Fibroblast of skin of left biceps (primary cell): ENCODE measurements around the gene AXDND1.

Experiments used
- DNase-seq, 2 experiments: peaks; one replicate each; pipeline ENCODE4 v3.0.0-alpha.2; 2013; ENCODE audit warnings: low read depth in 2 of 2

Gene AXDND1, protein sequence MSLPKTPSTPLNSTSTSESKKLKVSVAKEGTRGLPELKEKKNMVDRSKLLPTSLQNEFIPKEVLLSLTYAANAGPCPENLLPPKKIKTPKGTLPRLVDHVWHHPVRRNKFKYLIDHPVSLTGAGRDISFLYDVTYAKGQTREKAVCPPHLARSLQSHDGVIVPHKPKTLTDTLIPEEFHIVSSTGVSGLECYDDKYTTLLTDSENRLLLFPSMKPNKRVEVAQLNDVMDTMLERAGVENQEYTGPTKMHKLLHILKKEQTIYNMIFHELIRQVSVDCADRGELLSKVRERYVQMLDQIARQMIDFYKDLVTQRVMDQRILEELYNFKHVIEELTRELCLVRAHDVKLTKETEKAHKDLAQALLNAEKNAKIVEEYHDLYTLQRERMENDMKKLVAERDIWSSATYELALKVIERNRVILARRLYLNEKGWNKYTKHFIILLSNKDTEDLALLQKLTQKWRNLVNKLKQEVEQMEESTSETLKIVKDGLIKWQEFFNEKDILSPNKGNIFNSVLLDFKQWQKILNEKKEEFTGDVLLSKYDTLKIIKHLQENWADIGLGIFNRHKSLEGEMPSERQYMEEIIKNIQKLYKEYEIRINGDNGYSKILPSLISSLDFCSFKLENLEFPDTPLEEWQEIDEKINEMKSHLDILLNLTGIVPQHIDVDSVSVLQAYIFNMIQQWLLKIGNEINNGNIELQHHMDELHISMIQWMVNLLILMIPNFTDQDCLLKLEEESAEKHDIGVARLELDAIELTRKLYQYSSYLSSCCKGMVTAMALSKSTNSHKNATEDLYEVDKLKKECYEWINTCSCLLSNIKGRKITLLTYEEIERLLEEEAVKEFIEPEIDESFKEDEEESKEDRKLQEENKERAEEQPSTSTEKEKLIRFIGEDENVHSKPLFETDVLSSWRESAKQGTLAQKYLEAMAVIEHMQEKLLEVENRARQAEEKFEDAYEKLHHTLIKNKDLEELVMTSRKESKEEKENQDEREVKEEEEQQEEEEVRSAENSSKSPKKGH

DNA sequence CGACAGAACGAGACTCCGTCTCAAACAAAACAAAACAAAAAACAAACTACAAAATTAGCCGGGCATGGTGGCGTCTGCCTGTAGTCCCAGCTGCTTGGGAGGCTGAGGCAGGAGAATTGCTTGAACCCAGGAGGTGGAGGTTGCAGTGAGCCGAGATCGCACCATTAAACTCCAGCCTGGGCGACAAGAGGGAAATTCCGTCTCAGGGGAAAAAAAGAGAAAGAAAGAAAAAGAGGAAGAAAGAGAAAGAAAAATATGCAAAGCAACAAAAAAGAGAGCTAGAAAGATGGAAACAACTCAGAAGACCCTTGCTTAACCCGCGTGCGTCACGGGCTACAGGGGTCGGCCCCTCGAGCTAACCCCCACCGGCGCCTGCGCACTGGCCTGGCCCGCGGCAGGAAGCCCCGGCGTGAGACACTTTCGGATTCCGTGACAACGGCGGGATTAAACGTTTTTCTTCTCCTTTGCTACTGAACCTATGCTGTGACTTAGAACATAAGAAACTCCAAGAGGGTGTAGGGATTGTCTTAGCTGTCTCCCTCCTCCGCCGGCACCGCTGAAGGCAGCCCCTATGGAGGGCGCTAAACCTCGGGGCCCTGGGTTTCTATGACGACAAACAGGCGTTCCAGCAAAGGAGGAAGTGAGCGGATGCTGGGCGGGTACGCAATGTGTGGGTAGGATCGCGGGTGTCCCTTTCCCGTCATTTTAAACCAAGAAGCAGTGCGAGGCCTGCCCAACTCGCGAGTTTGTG lies at the start of gene AXDND1:
TSS of gene AXDND1 (plus strand) at position 630 of the 751 bp plus-strand sequence. CDS start 539 bp downstream, outside the sequence.
- DNase-seq, result peak; percentile 60 to 61

DNA sequence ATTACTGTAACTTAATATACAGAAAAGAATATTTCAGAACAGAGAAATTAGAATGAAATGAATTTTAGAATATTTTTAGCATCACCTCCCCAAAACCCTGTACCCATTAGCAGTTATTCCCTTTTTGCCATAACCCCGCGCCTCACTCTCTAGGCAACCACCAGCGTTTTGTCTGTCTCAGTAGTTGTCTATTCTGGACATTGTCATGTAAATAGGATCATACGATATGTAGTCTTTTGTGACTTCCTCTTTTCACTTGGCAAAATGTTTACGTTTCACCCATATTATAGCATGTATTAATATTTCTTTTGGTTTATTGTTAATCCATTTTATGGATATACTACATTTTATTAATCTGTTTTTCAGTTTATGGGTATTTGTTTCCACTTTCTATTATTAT lies 47.3 kb upstream of the AXDND1 start:
- no peak for DNase-seq

DNA sequence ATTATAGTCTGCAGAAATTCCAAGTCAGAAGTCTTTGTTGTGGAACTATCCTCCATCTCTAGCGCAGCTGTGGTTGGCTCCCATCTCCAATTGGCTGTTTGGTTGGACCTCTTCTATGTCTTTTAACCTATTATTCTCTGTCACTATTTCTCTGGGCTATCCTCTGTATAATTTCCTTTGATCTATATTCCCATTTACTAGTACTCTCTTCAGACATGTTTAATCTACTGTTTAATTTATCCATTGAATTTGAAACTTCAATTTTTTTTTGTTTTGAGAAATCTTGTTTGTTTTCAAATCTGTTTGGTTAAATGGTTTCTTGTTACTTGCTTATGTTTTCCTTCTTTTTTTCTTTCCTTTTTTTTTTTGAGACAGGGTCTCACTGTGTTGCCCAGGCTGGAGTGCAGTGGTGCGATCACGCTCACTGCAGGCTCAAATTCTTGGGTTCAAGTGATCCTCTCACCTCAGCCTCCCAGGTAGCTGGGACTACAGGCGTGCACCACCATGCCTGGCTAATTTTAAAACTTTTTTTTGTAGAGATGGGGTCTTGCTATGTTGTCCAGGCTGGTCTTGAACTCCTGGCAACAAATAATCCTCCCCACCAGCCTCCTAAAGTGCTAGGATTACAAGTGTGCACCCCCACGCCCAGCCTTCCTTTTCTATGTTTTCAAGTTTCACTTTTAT lies 44.1 kb upstream of the AXDND1 start:
- no peak for DNase-seq

DNA sequence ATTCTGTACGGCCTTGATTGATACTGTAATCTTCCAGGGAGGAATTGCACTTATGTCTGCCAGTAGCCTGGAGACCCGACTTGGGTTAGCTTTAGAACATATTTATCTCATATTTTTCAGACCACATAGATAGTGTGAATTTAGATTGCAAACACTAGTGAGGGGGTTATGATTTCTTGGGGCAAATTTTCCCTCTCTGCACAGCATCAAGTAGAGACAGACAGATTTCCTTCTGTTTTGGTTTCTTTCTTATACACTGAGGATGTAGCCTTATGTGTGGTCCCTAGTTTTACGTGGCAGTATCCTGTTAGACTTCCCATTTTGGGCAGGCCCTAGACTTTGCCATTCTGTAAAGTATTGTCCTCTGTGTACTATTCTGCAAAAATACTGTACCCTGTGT lies 43.2 kb upstream of the AXDND1 start:
- DNase-seq, result no peak

DNA sequence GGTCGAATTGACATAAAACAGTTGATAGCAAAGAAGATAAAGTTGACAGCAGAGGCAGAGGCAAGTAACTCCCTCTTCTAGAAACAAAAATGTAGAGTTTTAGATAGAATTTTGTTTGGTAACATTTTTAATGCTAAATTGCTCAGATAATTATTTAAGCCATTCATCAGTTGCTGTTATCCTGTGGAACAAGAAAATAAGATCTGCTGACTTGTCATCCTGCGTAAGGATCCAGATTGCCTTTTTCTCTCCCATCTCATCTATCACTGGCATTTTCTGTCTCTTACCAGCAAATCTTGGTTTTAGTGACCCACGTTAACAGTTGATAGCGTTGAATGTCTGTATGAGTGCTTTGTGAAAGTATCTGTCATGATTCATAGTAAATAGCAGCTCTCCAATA lies 42.3 kb upstream of the AXDND1 start:
- DNase-seq, result no peak

DNA sequence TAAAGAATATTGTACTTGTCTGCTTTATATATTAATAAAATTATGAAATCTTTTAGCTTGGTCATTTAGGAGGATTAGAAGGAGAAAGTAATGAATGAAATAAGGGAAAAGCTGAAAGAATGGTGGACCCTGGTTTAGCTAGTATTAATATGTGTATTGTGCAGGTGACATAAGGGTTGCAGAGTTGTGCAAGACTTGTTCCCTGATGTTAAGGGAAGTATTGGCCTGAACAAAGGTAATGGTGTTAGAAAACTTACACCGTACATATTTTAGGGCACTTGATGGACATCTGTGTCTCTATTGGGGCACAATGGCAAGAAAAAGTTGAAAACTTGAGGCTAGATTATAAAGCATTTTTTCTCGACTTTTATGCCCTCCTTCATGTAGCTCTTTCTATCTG lies 39.9 kb upstream of the AXDND1 start:
- DNase-seq, result no peak

DNA sequence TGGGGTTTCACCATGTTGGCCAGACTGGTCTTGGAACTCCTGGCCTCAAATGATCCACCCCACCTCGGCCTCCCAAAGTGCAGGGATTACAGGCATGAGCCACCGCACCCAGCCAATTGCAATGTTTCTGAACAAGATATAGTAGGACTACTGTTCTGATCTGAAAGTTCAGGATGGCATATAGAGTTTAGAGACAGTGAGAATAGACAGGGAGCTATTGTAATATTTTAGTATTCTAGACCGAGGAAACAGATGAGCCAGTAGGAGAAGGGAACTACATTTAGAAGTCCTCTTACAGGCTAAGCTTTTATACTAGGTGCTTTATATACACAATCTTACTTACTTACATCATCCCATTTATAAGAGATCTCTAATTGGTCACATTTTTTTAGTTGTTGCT lies 39.0 kb upstream of the AXDND1 start:
- no peak for DNase-seq

DNA sequence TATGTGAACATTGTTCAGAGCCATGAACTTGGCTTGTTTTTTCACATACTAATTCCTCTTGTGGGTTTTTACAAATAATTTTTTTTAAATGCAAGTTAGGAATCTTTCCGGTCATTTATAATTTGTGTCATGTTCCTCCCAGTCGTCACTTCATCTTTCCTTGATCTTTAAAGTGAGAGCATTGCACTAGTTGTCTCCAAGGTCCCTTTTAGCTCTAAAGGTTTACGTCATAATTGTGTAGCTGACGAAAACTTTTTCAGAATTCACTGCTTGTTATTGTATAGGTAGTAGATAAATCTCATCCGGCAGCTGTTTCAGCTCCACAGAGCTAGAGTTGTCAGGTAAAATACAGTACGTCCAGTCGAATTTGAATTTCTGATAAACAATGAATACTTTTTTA lies 38.6 kb upstream of the AXDND1 start:
- DNase-seq, result no peak

DNA sequence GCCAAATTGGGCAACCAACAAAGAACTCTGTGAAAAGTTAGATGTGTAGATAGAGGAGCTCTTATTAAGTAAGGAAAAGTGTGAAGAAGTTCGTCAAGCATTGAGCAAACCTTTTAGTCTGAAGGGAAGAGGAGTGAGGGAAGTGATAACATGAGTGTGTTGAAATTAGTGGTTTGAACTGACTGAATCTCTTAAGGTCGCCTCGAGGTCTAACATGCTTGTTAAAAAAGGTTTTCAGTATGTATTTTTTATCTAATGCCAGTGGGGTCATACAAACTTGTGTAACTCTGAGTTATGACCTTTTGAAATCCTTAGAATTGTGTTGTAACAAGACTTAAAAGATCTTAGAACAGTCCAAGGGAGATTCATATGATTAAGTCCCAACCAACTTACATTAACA lies 38.1 kb upstream of the AXDND1 start:
- no peak for DNase-seq

DNA sequence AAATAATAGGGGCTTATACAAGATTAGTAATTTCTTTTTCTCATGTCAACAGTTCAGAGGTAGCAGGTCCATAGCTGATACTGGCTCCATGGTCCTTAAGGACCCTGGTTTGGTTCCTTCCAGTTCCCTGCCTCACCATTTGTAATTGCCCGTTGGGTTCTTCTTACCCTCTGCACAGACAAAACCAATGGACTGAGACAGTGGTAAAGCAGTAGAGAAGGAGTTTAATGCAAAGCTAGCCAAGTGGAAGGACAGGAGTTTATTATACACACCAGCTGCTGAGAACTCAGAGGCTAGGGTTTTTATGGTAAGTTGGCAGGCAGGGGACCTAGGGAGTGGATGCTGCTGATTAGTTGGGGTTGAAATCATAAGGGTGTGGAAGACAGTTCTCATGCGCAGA lies 35.9 kb upstream of the AXDND1 start:
- no peak for DNase-seq

DNA sequence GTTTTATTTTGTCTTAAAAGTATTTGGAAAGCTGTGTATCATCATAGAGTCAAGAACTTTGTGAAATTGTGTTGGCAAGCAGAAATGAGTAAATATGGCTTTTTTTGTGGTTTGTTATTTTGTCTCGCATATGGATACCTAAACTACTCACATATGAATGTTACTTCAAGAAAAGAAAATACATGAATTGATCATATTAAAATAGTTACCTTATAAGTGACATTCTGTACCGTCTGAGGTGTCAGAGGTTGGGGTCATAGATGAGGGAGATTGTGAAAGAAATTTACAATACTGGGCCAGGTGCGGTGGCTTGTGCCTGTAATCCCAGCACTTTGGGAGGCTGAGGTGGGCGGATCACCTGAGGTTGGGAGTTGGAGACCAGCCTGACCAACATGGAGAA lies 31.3 kb upstream of the AXDND1 start:
- no peak for DNase-seq

DNA sequence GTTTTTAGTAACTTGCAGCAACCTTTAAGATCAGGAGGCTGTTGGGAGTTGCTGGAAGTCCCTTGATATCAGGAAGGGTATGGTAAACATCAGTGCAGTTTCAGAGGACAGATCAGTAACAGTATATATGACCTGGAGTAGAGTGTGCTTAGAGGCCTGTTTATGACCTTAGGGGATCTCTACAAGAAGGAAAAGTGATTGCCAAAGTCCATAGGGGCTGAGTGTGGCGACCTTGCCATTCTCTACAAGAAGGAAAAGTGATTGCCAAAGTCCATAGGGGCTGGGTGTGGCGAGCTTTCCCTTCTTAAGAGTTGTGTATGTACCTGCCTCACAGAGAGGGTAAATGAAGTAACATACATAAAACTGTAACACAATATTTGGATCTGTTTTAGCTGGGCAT lies 28.5 kb upstream of the AXDND1 start:
- no peak for DNase-seq

DNA sequence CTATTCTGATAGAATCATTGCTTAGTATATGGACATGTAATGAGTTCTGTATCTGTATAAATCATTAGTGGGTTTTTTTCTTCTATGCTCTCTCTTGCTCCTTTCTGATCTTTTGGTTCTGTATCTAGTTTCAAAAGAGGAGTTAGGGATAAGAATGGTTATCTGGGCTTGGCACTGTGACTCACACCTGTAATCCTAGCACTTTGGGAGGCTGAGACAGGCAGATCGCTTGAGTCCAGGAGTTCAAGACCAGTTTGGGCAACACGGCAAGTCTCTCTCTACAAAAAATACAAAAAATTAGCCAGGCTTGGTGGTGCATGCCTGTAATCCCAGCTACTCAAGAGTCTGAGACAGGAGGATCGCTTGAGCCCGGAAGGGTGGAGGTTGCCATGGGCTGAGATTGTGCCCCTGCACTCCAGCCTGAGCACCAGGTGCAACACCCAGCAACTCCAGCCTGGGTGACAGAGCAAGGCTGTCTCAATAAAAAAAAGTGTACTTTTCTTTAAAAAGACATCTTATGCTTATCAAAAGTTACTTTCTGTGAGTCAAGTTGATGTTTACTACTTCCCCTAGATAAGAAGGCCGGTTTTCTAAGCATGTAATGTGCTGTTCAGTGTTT lies 27.7 kb upstream of the AXDND1 start:
- no peak for DNase-seq

DNA sequence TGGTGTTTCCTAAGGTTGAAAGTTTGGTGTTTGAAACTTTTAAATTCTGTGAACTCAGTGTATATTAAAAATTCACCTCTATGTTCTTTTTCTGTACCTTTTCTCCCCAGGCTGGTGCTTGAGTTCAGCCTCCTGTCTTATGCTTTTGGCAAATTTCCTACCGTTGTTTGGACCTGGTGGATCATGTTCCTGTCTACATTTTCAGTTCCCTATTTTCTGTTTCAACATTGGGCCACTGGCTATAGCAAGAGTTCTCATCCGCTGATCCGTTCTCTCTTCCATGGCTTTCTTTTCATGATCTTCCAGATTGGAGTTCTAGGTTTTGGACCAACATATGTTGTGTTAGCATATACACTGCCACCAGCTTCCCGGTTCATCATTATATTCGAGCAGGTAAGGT lies 24.9 kb upstream of the AXDND1 start:
- no peak for DNase-seq

DNA sequence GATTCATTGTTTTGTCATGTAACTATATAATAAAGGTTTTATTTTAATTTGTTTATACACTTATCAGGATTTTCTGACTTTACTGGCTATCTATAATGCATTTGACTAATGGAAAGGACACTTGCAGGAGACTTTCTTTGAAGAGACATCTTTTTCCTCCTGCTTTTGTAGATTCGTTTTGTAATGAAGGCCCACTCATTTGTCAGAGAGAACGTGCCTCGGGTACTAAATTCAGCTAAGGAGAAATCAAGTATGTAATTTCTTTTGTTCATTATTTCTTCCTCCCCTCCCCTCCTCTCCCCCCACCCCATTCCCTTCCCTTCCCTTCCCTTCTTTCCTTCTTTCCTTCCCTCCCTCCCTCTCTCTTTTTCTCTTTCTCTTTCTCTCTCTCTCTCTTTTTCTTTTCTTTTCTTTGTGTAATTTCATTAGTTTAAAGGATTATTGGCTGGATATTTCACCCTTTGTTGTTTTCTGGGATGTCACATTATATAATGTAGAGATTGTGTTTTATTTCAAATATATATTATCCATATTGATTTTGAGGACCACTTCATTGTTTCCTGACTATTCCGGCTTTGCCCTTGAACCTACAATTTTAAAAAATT lies 23.7 kb upstream of the AXDND1 start:
- no peak for DNase-seq

DNA sequence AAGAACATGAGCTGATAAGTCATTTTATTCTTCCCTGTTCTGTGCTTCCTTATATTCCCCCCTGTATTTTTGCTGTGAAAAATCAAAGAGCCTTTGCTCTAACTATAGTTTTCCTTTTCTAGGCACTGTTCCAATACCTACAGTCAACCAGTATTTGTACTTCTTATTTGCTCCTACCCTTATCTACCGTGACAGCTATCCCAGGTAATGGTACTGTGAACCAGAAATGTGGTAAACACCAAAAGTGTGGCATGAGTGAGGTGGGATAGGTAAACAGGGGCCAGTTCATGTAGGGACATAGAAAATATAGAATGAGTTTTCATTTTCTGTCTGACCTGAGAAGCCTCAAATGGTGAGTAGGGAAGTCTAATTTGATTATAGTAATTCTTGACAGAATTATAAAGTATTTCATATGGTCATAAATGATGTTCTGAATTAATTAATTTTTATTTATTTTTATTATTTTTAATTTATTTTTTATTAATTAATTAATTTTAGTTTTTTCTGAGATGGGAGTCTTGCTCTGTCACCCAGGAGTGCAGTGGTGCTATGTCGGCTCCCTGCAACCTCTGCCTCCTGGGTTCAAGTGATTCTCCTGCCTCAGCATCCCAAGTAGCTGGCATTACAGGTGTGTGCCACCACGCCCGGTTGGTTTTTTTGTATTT lies 22.9 kb upstream of the AXDND1 start:
- DNase-seq, result no peak

DNA sequence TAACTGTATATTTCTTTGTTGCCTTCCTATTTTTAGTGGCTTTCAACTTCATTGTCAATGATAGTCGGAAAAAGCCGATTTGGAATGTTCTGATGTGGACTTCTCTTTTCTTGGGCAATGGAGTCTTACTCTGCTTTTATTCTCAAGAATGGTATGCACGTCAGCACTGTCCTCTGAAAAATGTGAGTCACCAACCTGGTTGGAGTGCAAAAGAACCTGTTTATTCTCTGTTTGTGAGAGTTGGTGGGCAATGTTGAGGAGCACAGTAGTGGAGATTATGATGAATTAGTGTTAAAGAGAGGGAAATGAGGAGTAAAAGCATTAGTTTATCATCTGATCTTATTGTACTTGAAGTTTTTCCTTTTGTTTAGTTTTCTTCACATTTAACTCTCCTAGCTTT lies 14.5 kb upstream of the AXDND1 start:
- DNase-seq, result no peak

DNA sequence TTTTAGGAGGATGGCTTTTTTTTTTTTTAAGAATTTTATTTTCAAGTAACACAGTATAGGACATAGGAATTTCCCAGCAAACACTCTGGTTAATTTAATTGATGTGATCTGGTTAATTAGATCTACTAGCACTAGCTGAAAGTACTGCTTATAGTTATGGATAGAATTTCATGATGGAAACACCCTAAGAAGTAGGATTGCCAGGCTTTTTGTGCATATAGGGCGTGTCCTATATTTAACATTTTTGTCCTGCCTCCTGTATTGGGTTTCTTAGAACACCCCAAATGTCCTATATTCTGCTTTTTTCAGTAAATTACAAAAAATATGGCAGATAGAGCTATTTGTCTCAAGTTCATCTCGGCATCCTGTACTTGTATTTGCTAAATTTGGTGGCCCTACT lies 13.5 kb upstream of the AXDND1 start:
- DNase-seq, result no peak

DNA sequence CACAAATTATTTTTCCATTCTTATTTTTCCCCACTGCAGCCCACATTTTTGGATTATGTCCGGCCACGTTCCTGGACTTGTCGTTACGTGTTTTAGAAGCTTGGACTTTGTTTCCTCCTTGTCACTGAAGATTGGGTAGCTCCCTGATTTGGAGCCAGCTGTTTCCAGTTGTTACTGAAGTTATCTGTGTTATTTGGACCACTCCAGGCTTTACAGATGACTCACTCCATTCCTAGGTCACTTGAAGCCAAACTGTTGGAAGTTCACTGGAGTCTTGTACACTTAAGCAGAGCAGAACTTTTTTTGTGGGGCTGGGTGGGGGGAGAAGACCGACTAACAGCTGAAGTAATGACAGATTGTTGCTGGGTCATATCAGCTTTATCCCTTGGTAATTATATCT lies 12.2 kb upstream of the AXDND1 start:
- DNase-seq, result peak in 1 of 2 experiments; percentile 47

DNA sequence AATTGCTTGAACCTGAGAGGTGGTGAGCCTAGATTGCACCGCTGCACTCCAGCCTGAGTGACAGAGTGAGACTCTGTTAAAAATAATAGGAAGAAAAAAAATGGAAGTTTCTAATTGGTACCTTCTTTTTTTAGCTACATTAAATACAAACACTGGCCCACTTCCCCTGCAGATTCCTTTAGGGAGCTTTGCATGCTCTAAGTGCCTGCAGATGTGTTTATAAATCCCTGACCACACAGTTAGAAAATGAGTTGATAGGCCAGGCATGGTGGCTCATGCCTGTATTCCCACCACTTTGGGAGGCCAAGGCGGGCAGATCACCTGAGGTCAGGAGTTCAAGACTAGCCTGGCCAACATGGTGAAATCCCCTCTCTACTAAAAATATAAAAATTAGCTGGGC lies 4.1 kb upstream of the AXDND1 start:
- DNase-seq, result peak in 1 of 2 experiments; percentile 8
